Body of pancreas (tissue), 4 donors: ENCODE measurements around the gene DDX41. TPM values are rescaled to one million over a fixed set of nuclear protein-coding genes. Genes with fewer than 3 reads are reported as not detected.
A peak's percentile ranks its signal among the peaks of the same experiment; 100 is the strongest.

Experiments used
- ATAC-seq: fragments of 150-250 bp; one replicate; pipeline ENCODE4 v1.9.1; 2016
- DNase-seq, 4 donors: peaks; one replicate each; pipeline ENCODE4 v3.0.0-alpha.2; 2019
- H3K27ac ChIP-seq, 4 donors: fragments of 200-600 bp; sonication (generic); 1 replicate in 3 of 4; 2 replicates in 1 of 4; pipeline versions ENCODE4 v1.5.1 to v1.6.1; 2016 to 2019; ENCODE audit warnings: mild to moderate bottlenecking in 1 of 4, mixed read lengths in 1 of 4, moderate library complexity in 1 of 4
- H3K27me3 ChIP-seq, 2 donors: fragments of 200-600 bp; sonication (generic); one replicate each; pipeline ENCODE4 v1.6.0; 2016; ENCODE audit warnings: mild to moderate bottlenecking in 1 of 2
- H3K36me3 ChIP-seq, 2 donors: fragments of 200-600 bp; sonication (generic); replicated peaks in 1 of 2; 2 replicates each; pipeline ENCODE4 v1.5.1; 2016; ENCODE audit warnings: low read depth in 2 of 2; ENCODE audit not compliant: insufficient read depth in 1 of 2
- H3K4me1 ChIP-seq: fragments of 200-600 bp; sonication (generic); one replicate; pipeline ENCODE4 v1.6.0; 2016
- H3K4me3 ChIP-seq, 2 donors: fragments of 200-600 bp; sonication (generic); 1 replicate in 1 of 2; 2 replicates in 1 of 2; pipeline ENCODE4 v1.5.1; 2016 to 2019
- H3K9me3 ChIP-seq, 3 donors: fragments of 200-600 bp; sonication (generic); 1 replicate in 2 of 3; 2 replicates in 1 of 3; pipeline ENCODE4 v1.5.1; 2016
- CTCF ChIP-seq, 7 experiments: fragments of 450-650 bp in 4 of 7; fragments of 200-600 bp in 3 of 7; sonication (generic) in 3 of 7; IDR thresholded peaks; one replicate each; pipeline ENCODE4 v1.5.1; 2016 to 2019; ENCODE audit warnings: antibody characterized with exemption in 7 of 7
- POLR2A ChIP-seq, 3 donors: fragments of 450-650 bp; IDR thresholded peaks; one replicate each; pipeline ENCODE4 v1.6.1; 2016; ENCODE audit warnings: antibody characterized with exemption in 3 of 3, mild to moderate bottlenecking in 2 of 3
- WGBS, 2 donors: methylation state at CpG; one replicate each; pipeline ENCODE4 v1.1.5; 2017; 5-methylcytosine and 5-hydroxymethylcytosine counted together
- intact Hi-C: fragments of 100-400 bp; cut with DNase I; formaldehyde crosslinking; loops from one replicate; pipeline ENCODE4 v1.15.1; 2023
- total RNA-seq, 2 donors: library from RNA; depleted of rRNA; stranded (reverse); fragments of >200 nt; gene quantifications; one replicate each; pipeline ENCODE4 v1.1.0, GENCODE V29; 2016

The DDX41 gene
- total RNA-seq, 2 donors from 2014 or later = 86.1 to 115 TPM

GRCh38 chr5:177484902-177485549 is 31.7 kb downstream of the DDX41 start:
- no peaks in the 10 kb centered on the region for H3K9me3 ChIP-seq
- 69 to 80% methylated on average over 9 to 13 of the region's 13 CpGs for WGBS, 2 donors
- no peaks in the 10 kb centered on the region for H3K36me3 ChIP-seq
- ATAC-seq (no peak), DNase-seq (no peak)
- no peak for TF ChIP-seq POLR2A (IDR thresholded peaks at IDR 0.05)
- intact Hi-C loops = no loop called here
- no peaks in the 10 kb centered on the region for H3K4me1 ChIP-seq
- H3K4me3 ChIP-seq = no peak overlapping the region
- H3K27me3 ChIP-seq = no peaks in the 10 kb centered on the region
- H3K27ac ChIP-seq = no peak overlapping the region

DNA sequence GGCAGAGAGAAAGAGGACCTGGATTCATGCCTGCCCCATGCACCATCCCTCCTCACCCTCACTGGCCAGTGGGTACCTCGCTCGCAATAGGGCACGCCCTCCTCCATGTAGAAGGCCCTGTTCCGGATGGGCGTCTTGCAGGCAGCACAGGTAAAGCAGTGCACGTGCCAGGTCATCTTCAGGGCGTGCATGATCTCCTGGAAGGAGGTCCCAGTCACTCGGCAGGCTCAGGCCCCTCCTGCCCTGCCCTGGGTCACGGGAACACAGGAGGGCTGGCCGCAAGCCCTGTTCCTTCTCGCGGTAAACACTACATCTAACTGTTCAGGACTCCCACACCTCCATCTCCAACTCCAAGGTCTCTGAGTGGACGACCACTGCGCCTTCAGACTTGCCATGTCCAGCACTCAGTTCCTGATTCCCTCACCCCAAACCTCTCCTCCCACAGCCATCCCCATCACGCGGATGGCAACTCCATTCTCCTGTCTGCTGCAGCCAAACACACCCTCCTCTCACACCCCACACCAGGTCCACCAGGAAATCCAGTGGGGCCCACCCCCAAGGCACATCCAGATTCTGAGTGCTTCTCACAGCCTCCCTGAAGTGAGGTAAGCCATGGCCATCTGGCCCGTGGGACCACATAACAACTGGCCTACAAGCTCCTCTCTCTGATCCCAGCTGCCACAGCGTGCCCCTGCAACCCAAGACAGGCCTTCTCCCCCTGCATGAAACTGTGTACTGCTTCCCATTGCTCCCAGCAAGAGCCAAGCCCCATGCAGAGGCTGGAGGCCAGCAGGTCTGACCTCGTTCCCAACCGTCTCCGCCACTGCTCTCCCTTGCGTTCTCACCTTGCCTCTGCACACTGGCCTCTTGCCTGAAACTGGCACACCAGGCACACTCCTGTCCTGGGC is 32.5 kb downstream of the DDX41 start:
- Histone ChIP-seq H3K27ac (no peak overlapping the region), H3K4me3 (no peak overlapping the region), H3K9me3 (no peaks in the 10 kb centered on the region), H3K36me3 (no peaks in the 10 kb centered on the region), H3K27me3 (no peaks in the 10 kb centered on the region), H3K4me1 (peaks cover 7% of the 10 kb centered on the region)
- 88 to 89% methylated on average over 20 to 22 of the region's 22 CpGs for WGBS, 2 donors
- TF ChIP-seq CTCF (IDR thresholded peaks at IDR 0.05) = no peak
- TF ChIP-seq POLR2A (IDR thresholded peaks at IDR 0.05) = no peak
- DNase-seq (no peak), ATAC-seq (no peak)
- intact Hi-C loops = no loop called here

DNA sequence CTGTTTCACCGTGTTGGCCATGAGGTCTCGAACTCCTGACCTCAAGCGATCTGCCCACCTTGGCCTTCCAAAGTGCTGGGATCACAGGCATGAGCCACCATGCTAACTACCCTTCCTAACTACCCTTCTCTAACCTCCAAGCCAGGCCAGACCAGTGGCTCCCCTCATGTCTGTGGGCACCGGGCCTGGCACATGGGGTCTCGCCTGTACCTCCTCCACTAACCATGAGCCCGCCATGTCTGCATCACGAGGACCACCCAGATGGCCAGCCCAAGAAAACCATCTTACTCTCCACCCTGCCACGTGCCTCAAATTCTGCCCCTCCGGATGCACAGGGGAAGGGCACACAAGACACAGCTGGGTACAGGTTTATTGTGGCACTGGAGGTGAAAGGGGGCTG is 33.7 kb downstream of the DDX41 start:
- no peaks in the 10 kb centered on the region for H3K36me3 ChIP-seq
- 96 to 100% methylated on average over 8 to 9 of the region's 9 CpGs for WGBS, 2 donors
- ATAC-seq = no peak

GRCh38 chr5:177482359-177482795 is 34.4 kb downstream of the DDX41 start:
- Histone ChIP-seq H3K9me3 (no peaks in the 10 kb centered on the region), H3K4me1 (peaks cover 15% of the 10 kb centered on the region), H3K27me3 (no peaks in the 10 kb centered on the region), H3K36me3 (no peaks in the 10 kb centered on the region), H3K27ac (no peak overlapping the region), H3K4me3 (no peak overlapping the region)
- TF ChIP-seq CTCF (IDR thresholded peaks at IDR 0.05) (no peak), POLR2A (IDR thresholded peaks at IDR 0.05) (no peak)
- DNase-seq (no peak), ATAC-seq (no peak)
- intact Hi-C loops = no loop called here
- 91% methylated on average over 10 of the region's 10 CpGs for WGBS, 2 donors

More for the DNA sequence above, 33.7 kb downstream of the DDX41 start:
- no peak for TF ChIP-seq CTCF (IDR thresholded peaks at IDR 0.05)
- no peak for TF ChIP-seq POLR2A (IDR thresholded peaks at IDR 0.05)
- Histone ChIP-seq H3K9me3 (no peaks in the 10 kb centered on the region), H3K27ac (no peak overlapping the region), H3K4me3 (no peak overlapping the region), H3K27me3 (no peaks in the 10 kb centered on the region), H3K4me1 (peaks cover 15% of the 10 kb centered on the region)
- intact Hi-C loops = no loop called here
- no peak for DNase-seq

DNA sequence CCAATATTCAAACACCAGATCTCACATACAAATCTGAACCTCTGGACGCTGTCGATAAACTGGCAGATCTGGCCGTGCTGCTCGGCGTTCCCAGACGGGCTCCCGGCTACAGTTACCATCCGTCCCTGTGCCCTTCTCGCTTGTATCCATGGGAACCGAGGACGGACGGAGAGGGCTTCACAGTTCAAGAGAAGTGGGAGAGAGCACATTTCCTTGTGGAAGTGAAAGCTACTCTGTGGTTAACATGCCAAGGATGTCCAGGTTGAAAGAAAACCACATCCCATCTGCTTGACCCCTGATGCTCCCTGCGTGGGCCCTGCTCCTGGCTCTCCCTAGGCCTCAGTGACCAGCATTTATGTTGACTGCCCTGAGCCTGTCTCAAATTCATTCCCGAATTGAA is 37.0 kb downstream of the DDX41 start:
- H3K27me3 ChIP-seq = no peaks in the 10 kb centered on the region
- no peak overlapping the region for H3K4me3 ChIP-seq
- DNase-seq (peak in 1 of 4 donors; percentile 27), ATAC-seq (no peak)
- H3K9me3 ChIP-seq = no peaks in the 10 kb centered on the region
- H3K4me1 ChIP-seq = peaks cover 15% of the 10 kb centered on the region
- intact Hi-C loops = loop anchor here (10.0 kb wide), 1 partner anchor 165 kb away; the partner anchor contains the start of gene MXD3
- TF ChIP-seq CTCF (IDR thresholded peaks at IDR 0.05) = no peak
- TF ChIP-seq POLR2A (IDR thresholded peaks at IDR 0.05) = no peak
- H3K27ac ChIP-seq = peak overlapping the region in 1 of 4 donors; percentile 24
- WGBS, 2 donors = 66 to 78% methylated on average over 14 of the region's 14 CpGs
- H3K36me3 ChIP-seq = no peaks in the 10 kb centered on the region
